Activated CD4-positive, alpha-beta T cell treated with anti-CD3 and anti-CD28 coated beads for 24 hours (primary cell): ENCODE measurements around the gene EGFR.
"Not testable (repeated sequence)": the region's sequence is repeated elsewhere in the genome, so short reads cannot be mapped to it uniquely, and the experiment has no call there.

ENCODE experiments used
- DNase-seq, 2 donors: peaks; one replicate each; pipeline ENCODE4 v3.0.0-alpha.2; 2020; ENCODE audit warnings: low read depth in 2 of 2

EGFR gene

DNA sequence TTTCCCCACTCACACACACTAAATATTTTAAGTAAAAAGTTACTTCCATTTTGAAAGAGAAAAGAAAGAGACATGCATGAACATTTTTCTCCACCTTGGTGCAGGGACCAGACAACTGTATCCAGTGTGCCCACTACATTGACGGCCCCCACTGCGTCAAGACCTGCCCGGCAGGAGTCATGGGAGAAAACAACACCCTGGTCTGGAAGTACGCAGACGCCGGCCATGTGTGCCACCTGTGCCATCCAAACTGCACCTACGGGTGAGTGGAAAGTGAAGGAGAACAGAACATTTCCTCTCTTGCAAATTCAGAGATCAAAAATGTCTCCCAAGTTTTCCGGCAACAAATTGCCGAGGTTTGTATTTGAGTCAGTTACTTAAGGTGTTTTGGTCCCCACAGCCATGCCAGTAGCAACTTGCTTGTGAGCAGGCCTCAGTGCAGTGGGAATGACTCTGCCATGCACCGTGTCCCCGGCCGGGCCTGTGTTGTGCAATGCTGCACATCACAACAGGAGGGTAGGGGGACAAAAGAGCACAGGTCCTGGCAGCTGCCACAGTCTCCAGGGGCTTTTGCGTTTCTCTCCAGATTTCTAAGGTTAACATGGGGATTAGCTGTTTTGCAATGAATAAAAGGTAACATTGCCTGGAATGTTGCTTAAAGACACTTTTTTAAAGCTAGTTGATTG, 146.5 kb downstream of the EGFR start:
- DNase-seq, result no peak

DNA sequence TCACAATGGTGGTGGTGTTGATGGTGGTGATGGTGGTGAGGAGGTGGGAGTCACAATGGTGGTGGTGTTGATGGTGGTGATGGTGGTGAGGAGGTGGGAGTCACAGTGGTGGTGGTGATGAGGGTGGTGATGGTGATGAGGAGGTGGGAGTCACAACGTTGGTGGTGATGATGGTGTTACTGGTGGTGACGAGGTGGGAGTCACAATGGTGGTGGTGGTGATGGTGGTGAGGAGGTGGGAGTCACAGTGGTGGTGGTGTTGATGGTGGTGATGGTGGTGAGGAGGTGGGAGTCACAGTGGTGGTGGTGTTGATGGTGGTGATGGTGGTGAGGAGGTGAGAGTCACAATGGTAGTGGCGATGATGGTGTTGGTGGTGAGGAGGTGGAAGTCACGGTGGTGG, 148.5 kb downstream of the EGFR start:
- not testable (repeated sequence) for DNase-seq

DNA sequence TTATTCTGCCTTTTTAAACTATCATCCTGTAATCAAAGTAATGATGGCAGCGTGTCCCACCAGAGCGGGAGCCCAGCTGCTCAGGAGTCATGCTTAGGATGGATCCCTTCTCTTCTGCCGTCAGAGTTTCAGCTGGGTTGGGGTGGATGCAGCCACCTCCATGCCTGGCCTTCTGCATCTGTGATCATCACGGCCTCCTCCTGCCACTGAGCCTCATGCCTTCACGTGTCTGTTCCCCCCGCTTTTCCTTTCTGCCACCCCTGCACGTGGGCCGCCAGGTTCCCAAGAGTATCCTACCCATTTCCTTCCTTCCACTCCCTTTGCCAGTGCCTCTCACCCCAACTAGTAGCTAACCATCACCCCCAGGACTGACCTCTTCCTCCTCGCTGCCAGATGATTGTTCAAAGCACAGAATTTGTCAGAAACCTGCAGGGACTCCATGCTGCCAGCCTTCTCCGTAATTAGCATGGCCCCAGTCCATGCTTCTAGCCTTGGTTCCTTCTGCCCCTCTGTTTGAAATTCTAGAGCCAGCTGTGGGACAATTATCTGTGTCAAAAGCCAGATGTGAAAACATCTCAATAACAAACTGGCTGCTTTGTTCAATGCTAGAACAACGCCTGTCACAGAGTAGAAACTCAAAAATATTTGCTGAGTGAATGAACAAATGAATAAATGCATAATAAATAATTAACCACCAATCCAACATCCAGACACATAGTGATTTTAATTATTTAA, 151.7 kb downstream of the EGFR start:
- DNase-seq, result no peak

DNA sequence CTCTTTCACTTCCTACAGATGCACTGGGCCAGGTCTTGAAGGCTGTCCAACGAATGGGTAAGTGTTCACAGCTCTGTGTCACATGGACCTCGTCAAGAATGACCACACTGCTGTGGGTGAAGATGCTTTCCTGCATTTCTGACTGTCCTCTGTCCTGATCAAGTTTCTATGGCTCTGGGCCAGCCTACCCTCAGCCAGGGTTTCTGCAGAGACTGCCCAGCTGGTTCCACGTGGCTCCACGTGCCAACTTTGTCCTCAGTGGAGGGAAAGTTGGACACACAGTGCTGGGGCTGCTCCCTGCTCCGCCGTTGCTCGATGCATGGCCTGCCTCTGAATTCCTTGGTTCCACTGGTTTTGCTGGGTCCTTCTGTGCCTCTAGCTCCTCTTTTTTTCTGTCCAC, 152.3 kb downstream of the EGFR start:
- DNase-seq, result no peak

DNA sequence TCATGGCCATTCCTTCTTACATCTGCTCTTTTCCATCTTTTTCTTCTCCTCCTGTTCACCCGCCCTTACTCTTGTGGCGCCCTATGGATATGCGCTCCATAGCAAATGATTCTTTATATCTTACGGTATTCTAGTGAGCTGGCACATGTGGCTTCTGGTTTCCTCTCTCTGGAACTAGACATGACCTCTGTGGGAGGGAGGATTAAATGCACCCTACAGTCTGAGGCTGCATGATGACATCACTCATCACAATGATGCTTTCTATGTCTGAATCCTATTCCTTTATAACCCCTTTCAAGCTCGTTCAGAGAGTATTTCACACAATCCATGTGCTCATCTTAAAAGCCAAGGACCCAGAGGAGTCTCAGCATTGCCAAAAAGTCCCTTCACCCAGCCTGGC, 153.3 kb downstream of the EGFR start:
- no peak for DNase-seq

DNA sequence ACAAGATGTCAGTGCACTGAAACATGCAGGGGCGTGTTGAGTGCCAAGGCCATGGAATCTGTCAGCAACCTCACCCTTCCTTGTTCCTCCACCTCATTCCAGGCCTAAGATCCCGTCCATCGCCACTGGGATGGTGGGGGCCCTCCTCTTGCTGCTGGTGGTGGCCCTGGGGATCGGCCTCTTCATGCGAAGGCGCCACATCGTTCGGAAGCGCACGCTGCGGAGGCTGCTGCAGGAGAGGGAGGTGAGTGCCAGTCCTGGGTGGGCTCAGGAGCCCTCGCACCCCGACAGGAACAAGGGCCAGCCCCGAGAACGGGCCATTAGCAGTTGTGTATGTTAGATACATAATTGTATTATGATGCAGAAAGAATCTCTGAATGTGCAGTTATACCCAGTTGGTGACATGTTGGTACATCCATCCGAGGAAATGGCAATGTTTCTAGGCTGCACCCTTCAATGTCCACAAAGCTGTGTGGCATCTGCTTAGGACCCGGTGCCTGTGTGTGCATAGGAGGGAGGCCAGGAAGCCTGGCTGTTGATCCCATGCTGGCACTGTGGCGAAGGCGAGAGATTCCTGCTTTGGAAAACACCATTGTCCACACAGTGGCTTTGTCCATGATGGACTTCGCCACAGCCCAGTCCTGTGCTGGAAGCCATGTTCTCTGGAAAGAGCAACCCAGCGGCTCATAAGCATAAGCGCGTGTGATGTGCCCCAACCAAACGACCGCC, 154.2 kb downstream of the EGFR start:
- DNase-seq, result no peak

DNA sequence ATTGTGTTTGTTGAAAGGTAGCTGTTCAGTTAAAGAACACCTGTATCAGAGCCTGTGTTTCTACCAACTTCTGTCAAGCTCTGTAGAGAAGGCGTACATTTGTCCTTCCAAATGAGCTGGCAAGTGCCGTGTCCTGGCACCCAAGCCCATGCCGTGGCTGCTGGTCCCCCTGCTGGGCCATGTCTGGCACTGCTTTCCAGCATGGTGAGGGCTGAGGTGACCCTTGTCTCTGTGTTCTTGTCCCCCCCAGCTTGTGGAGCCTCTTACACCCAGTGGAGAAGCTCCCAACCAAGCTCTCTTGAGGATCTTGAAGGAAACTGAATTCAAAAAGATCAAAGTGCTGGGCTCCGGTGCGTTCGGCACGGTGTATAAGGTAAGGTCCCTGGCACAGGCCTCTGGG, 154.9 kb downstream of the EGFR start:
- no peak for DNase-seq

DNA sequence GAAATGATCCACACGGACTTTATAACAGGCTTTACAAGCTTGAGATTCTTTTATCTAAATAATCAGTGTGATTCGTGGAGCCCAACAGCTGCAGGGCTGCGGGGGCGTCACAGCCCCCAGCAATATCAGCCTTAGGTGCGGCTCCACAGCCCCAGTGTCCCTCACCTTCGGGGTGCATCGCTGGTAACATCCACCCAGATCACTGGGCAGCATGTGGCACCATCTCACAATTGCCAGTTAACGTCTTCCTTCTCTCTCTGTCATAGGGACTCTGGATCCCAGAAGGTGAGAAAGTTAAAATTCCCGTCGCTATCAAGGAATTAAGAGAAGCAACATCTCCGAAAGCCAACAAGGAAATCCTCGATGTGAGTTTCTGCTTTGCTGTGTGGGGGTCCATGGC, 155.6 kb downstream of the EGFR start:
- DNase-seq, result no peak

DNA sequence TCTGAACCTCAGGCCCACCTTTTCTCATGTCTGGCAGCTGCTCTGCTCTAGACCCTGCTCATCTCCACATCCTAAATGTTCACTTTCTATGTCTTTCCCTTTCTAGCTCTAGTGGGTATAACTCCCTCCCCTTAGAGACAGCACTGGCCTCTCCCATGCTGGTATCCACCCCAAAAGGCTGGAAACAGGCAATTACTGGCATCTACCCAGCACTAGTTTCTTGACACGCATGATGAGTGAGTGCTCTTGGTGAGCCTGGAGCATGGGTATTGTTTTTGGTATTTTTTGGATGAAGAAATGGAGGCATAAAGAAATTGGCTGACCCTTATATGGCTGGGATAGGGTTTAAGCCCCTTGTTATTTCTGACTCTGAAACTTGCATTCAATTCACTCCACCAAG, 156.0 kb downstream of the EGFR start:
- DNase-seq, result no peak

DNA sequence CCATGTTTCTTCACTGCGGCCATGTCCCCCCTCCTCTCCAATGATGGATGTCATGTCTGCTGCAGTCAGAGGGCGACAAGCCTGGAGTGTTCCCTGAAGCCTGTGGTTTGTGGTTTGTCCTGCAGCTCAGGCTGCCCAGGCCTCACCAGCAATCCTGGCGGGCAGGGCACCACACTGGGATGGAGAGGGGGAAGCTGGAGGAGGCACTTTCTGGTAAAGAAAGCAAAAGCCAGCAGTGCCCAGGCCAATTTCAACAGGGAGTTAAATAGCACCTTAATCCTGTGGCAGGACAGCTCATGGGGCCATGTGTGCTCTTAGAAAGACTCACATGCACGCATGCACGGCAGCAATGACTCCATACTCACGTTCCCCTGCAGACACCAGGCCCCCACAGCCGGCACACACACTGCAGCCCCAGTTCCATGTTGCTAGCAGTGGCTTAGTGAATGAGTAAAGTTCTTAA, 158.3 kb downstream of the EGFR start:
- no peak for DNase-seq

DNA sequence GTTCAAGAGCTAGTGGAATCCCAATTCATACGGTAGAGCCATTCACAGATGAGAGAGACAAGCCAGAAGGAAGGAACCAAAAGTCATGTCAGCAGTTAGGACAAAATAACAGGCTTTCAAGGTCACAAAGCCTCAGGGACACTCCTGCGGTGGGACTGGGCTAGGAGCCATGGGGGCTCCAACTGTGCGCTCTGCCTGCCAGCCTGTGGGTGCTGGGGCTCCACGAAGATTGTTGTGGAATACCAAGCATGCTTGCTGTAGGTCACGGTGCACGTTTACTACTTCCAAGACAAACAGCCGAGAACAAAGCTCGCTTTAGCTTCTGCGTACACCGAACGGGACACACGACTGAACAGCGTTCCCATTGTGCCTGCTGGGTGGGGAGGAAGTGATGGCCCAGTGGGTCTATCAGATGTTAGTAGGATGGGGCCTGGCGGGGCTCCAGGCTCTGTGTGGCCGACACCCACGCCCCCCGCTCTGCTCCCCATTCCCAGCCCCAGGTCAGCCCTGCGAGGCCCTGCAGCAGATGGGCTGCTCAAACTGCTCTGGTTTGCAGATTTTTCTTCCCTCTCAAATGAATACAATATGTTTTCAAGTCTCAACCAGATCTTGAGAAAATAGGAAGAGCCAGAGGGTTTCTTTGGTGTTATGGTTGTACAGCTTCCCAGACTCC, 158.9 kb downstream of the EGFR start:
- DNase-seq, result no peak

DNA sequence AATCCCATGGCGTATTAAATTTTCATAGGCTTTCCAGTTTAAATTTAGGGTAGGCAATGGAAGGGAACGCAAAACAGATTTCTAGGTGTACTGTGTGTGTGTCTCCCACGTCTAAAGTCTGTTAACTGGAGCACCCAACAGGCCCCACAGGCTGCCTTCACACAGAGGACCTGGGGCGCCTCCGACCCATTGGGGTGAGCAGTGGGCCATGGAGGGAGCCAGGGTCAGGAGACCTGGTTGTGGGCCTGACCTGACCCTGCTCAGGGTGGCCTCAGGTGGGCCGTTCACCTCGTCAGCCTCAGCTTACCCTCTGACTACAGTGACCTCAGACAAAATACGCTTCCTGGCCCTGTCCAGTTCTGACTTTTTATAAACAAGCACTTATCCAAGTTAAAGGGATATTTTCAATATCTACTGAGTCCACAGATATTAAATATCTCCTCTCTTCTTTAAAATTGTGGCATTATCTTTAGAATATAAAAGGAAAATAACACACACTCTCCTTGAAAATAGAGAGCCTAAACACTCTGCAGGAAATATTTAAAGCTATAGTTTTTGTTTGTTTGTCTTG, 159.6 kb downstream of the EGFR start:
- no peak for DNase-seq

DNA sequence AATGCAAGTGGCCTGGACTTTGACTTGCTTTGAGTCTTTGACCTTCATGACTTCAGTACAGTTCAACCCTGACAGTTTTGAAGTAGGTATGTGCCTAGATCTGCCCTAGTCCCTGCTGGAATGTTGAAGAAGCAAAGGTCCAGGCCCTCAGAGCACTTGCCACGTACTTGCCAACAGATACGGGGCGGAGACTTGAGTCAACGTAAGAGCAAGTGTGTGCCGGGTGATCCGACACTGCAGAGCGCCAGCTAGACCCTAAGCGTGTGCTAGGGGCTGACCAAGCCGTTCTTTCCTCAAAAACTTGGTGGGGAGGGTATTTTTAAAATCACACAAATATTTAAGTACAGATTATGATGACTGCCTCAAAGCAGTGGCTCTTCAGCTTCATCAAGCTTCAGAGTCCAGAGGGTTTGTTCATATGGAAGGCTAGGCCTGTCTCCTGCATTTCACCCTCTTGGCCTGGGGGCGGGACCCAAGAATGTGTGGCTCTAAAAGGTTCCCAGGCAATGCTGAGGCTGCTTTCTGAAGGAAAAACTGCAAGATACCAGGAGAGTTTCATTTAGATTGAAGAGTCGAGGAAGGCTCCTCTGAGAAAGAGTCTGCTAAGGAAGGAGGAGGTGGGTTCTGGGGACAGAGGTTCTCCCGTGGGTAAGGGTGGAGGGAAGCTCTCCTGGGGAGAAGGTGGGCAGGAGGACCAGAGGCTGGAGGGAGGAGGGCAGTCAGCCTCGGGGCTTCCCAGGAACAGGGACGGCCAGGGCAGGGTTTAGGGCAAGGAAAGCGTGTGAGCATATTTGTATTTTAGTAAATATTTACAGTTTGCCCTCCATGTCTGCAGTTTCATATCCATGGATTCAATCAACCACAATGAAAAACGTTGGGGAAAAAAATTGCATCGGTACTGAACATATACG, 160.3 kb downstream of the EGFR start:
- no peak for DNase-seq

DNA sequence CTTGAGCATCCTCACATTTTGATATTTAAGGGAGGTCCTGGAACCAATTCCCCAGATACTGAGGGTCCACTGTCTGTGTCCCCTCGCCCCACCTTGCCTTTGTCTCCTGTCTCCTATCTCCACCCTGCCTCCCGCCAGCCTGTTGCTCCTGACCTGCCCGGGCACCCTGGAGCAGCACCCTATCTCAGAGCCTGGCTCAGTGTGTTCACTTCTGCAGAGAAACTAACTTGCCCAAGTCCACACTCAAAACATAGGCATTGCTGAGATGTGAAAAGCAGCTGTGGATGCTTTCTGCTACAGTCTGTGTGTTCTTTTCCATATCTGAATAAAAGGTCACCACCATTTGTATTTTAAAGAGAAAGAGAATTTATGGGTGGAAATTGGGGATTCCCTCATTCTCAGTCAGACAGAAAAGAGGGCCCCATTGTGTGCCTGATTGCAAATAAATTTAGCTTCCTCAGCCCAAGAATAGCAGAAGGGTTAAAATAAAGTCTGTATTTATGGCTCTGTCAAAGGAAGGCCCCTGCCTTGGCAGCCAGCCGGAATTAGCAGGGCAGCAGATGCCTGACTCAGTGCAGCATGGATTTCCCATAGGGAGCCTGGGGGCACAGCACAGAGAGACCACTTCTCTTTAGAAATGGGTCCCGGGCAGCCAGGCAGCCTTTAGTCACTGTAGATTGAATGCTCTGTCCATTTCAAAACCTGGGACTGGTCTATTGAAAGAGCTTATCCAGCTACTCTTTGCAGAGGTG, 161.3 kb downstream of the EGFR start:
- no peak for DNase-seq

DNA sequence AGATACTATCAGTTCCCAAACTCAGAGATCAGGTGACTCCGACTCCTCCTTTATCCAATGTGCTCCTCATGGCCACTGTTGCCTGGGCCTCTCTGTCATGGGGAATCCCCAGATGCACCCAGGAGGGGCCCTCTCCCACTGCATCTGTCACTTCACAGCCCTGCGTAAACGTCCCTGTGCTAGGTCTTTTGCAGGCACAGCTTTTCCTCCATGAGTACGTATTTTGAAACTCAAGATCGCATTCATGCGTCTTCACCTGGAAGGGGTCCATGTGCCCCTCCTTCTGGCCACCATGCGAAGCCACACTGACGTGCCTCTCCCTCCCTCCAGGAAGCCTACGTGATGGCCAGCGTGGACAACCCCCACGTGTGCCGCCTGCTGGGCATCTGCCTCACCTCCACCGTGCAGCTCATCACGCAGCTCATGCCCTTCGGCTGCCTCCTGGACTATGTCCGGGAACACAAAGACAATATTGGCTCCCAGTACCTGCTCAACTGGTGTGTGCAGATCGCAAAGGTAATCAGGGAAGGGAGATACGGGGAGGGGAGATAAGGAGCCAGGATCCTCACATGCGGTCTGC, 162.2 kb downstream of the EGFR start:
- DNase-seq, result no peak

DNA sequence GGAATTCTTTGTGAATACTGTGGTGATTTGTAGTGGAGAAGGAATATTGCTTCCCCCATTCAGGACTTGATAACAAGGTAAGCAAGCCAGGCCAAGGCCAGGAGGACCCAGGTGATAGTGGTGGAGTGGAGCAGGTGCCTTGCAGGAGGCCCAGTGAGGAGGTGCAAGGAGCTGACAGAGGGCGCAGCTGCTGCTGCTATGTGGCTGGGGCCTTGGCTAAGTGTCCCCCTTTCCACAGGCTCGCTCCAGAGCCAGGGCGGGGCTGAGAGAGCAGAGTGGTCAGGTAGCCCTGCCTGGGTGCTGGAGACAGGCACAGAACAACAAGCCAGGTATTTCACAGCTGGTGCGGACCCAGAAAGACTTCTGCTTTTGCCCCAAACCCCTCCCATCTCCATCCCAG, 162.9 kb downstream of the EGFR start:
- no peak for DNase-seq

DNA sequence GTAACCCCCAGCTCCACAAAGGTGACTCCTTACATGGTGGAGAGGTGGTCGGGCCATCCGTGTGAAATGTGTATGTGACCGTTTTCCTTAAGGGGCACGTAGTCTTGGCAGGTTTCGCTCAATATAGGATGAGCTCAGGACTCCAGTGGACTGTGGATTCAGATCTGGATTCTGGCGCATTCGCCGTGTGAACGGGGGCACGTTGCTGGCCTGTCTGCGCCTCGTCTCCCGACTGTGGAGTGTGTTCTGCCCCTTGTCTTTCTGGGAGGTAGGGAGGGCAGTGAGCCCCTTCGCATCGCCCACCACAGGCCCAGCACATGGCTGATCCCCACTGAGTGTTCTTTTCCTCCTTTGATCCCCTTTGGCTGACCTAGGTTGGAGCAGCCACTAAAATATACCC, 165.1 kb downstream of the EGFR start:
- no peak for DNase-seq

DNA sequence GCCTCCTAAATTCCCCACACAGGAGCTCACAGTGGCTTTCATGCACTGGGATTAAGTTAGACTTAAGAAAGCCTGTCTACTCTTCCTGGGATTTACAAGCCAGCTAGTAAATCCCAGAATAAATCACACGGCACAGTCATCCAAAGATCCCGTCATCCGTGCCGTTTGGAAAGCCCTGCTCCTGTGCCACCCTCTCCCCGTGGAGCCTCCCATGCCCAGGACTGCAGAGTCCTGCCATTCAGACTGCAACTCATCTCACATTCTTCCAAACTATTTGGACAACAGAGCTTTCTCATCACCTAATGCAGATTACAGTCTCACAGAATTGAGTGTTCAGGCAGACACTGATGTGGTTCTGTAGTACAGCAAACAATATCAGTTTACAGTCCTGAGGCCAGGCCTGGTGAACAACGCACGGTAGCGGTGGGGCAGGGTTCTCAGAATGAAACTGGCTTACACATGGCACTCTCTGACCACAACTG, 166.5 kb downstream of the EGFR start:
- DNase-seq, result no peak

DNA sequence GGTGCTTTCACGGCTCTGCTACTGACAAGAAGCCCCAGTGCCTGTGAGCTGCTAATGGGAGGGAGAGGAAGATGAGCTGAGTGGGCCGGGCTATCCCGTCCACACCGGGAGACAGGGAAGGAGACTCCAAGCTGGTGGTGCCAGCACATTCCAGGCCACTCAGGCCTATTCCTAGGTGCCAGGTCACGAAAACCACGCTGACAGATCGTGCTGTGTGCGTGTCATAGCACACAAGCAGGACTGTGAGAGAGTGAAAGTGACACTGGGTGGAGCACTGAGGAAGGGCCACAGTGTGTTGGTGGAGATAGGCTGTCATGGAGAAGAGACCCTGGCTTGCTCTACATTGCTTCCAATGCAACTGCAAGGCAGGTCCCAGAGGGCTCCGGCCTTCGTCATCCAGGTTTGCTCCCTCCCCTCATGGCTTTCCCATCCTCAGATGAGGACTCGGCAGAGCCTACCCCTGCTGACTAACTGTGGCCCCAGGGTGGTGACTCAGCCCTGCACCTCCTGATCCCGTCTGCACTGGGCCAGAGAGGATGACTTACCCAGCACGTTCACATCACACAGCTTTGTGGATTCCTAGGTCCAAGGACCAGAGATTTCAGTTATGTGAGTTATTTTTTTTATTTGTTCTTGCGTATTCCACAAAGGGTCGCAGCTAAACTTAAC, 167.3 kb downstream of the EGFR start:
- no peak for DNase-seq
